Mesothelial cell of epicardium (in vitro differentiated cells): ENCODE measurements around the gene GALNTL6. TPM values are rescaled to one million over a fixed set of nuclear protein-coding genes. Genes with fewer than 3 reads are reported as not detected.
"Not testable (repeated sequence)": the region's sequence is repeated elsewhere in the genome, so short reads cannot be mapped to it uniquely, and the experiment has no call there.

Experiments
- DNase-seq, 2 experiments: peaks; one replicate each; pipeline ENCODE4 v3.0.0; 2021; ENCODE audit warnings: low spot score in 2 of 2; ENCODE audit not compliant: unreplicated experiment in 2 of 2
- H3K27ac Mint-ChIP-seq: 2 replicates; pipeline ENCODE4 v1.8.0; 2021; ENCODE audit warnings: mixed read lengths
- H3K27me3 Mint-ChIP-seq: 2 replicates; pipeline ENCODE4 v1.8.0; 2021; ENCODE audit warnings: low read depth, mixed read lengths
- H3K36me3 Mint-ChIP-seq: 2 replicates; pipeline ENCODE4 v1.8.0; 2021; ENCODE audit warnings: mixed read lengths
- H3K4me1 Mint-ChIP-seq: 2 replicates; pipeline ENCODE4 v1.8.0; 2021; ENCODE audit warnings: mixed read lengths
- H3K4me3 Mint-ChIP-seq: 2 replicates; pipeline ENCODE4 v1.8.0; 2021; ENCODE audit warnings: mild to moderate bottlenecking, moderate library complexity, mixed read lengths
- H3K9me3 Mint-ChIP-seq: 2 replicates; pipeline ENCODE4 v1.8.0; 2021; ENCODE audit warnings: mixed read lengths
- total RNA-seq: library from RNA; stranded (reverse); gene quantifications from 3 replicates; pipeline ENCODE4 v1.2.1, GENCODE V29; 2021
- TF ChIP-seq, protein P1 (sequence below): fragments of 200-600 bp; sonication (generic); IDR thresholded peaks from one replicate; pipeline ENCODE4 v1.5.0; 2021; ENCODE audit warnings: antibody characterized with exemption; ENCODE audit not compliant: unreplicated experiment

Gene GALNTL6
- total RNA-seq, 1 donor from 2014 or later = 1.3 TPM

DNA sequence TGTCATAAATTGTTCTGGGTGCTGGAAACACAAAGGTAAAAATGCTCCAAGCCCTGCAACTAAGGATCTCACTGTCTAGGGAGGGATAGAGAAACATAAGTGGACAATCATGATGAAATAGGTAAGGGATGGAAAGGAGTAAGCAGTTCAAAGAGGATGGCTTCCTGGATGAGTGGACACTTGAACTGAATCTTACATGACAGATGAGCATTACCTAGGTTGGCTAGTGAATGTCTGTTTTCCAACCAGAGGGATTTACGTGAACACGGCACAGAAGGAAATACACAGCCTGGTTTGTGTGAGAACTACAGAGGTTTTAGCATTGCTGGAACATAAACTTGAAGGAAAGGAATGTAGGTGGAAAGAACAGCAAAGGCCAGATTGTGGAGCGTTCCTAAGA lies 1205.2 kb downstream of the GALNTL6 start:
- TF ChIP-seq, protein P1, sequence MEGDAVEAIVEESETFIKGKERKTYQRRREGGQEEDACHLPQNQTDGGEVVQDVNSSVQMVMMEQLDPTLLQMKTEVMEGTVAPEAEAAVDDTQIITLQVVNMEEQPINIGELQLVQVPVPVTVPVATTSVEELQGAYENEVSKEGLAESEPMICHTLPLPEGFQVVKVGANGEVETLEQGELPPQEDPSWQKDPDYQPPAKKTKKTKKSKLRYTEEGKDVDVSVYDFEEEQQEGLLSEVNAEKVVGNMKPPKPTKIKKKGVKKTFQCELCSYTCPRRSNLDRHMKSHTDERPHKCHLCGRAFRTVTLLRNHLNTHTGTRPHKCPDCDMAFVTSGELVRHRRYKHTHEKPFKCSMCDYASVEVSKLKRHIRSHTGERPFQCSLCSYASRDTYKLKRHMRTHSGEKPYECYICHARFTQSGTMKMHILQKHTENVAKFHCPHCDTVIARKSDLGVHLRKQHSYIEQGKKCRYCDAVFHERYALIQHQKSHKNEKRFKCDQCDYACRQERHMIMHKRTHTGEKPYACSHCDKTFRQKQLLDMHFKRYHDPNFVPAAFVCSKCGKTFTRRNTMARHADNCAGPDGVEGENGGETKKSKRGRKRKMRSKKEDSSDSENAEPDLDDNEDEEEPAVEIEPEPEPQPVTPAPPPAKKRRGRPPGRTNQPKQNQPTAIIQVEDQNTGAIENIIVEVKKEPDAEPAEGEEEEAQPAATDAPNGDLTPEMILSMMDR = no peak
- no peaks in the 10 kb centered on the region for H3K36me3 Mint-ChIP-seq
- H3K4me3 Mint-ChIP-seq = no peak overlapping the region
- no peak for DNase-seq
- no peaks in the 10 kb centered on the region for H3K9me3 Mint-ChIP-seq
- H3K4me1 Mint-ChIP-seq = peaks cover 10% of the 10 kb centered on the region
- no peaks in the 10 kb centered on the region for H3K27me3 Mint-ChIP-seq
- H3K27ac Mint-ChIP-seq = no peak overlapping the region

DNA sequence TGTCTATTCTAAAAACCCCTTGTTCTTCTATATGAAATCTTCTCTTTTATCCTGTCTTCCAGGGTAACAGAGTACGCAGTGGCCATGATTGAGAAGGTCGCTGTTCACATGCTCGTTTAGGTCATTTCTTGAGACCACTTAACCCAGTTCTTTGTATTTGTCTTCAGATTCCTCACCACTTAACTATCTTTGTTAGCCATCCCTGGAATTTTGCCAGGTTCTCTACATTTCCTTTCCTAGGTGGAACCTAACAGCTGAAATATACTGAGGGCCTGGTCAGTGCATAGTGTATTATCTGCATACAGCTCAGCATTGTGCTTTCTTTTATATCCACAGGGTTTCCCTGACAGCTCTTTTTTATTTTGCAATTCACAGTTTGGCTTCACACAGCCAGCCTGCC lies 1206.5 kb downstream of the GALNTL6 start:
- TF ChIP-seq, protein P1 = no peak
- no peak overlapping the region for H3K4me3 Mint-ChIP-seq
- H3K9me3 Mint-ChIP-seq = no peaks in the 10 kb centered on the region
- no peak overlapping the region for H3K27ac Mint-ChIP-seq
- H3K36me3 Mint-ChIP-seq = no peaks in the 10 kb centered on the region
- no peak for DNase-seq
- H3K27me3 Mint-ChIP-seq = no peaks in the 10 kb centered on the region
- H3K4me1 Mint-ChIP-seq = no peaks in the 10 kb centered on the region

DNA sequence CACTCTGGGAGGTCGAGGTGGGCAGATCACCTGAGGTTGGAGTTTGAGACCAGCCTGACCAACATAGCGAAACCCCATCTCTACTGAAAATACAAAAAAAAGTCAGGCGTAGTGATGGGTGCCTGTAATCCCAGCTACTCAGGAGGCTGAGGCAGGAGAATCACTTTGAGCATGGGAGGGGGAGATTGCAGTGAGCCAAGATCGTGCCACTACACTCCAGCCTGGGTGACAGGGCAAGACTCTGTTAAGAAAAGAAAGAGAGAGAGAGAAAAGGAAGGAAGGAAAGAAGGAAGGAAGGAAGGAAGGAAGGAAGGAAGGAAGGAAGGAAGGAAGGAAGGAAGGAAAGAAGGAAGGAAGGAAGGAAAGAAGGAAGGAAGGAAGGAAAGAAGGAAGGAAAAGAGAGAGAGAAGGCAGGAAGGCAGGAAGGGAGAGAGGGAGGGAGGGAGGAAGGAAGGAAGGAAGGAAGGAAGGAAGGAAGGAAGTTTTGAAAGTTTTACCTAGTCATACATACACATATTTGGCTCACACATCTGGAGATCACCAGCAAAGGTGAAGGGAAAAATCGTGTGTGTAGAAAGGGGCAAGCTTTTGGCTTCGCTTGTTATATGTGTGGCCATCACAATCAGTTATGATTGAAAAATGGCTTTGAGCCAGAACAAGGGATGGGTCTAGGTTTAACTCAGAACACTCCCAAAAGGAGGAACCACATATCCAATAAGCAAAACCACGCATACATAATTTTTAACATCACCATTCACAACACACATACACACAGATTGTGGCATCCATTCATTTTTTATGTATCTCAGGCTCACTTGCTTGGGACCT lies 1208.8 kb downstream of the GALNTL6 start:
- not testable (repeated sequence) for H3K27me3 Mint-ChIP-seq, H3K27ac Mint-ChIP-seq, H3K36me3 Mint-ChIP-seq, H3K4me3 Mint-ChIP-seq, H3K4me1 Mint-ChIP-seq, H3K9me3 Mint-ChIP-seq, DNase-seq

DNA sequence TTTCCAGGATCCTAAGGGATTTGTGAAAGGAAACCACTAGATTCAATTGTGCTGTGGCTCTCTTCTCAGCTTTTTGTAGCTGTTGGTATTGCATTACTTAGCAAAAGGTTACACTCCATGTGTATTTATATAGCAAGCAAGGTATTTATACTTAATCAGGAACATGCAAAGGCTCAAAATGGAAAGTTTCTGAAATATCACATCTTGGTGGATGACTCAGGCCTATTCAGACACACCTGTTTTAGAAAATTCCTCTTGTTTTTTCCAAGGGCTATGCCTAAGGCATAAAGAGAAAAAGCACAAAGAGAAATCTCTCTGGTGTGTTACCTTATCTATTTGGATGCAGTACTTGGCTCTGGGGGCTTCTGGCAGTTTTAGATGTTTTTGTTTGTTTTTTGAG lies 1211.0 kb downstream of the GALNTL6 start:
- Mint-ChIP-seq H3K4me1 (no peaks in the 10 kb centered on the region), H3K4me3 (no peak overlapping the region), H3K27ac (no peak overlapping the region), H3K36me3 (no peaks in the 10 kb centered on the region), H3K9me3 (no peaks in the 10 kb centered on the region), H3K27me3 (no peaks in the 10 kb centered on the region)
- TF ChIP-seq, protein P1 = no peak
- no peak for DNase-seq

DNA sequence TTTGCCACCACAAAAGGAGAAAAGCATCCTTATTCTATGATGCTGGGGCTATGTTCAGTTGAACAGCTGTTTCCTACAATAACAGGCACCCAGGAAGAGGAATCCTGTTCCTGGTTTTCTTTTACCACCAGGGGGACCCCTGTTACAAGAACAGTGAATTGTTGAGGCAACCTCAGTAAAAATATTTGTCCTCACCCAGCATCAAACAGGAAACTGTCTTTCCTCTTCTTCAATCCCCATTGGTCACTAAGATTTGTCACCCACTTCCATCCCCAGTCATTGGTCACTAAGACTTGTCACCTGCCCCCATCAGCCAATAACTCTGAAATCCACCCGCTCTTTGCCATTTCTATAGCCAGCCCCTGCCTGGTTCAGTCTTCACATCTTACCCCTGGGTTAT lies 1211.9 kb downstream of the GALNTL6 start:
- no peaks in the 10 kb centered on the region for H3K9me3 Mint-ChIP-seq
- no peak overlapping the region for H3K4me3 Mint-ChIP-seq
- no peaks in the 10 kb centered on the region for H3K27me3 Mint-ChIP-seq
- H3K27ac Mint-ChIP-seq = no peak overlapping the region
- TF ChIP-seq, protein P1 = peak; percentile 69
- no peaks in the 10 kb centered on the region for H3K4me1 Mint-ChIP-seq
- DNase-seq = peak in 1 of 2 experiments; percentile 50
- no peaks in the 10 kb centered on the region for H3K36me3 Mint-ChIP-seq

DNA sequence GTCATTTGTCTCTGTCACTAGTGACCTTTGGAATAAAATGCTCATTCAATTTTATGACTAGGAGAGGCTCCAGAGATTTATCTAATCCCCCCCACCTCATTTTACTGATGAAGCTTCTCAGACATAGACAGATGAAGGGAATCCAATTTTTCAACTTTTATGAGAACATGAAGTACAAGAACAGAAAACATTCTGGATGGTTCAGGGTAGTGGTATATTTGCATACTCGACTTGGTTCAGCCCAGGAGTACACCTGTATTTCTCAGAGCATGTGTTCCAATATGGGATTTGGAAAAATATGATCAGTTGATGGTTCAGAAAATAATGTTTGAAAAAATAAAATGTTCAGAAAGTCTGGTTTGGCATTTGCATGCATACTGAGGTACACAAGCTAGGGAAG lies 1224.0 kb downstream of the GALNTL6 start:
- H3K27me3 Mint-ChIP-seq = no peaks in the 10 kb centered on the region
- DNase-seq = no peak
- H3K27ac Mint-ChIP-seq = no peak overlapping the region
- H3K9me3 Mint-ChIP-seq = no peaks in the 10 kb centered on the region
- peaks cover 18% of the 10 kb centered on the region for H3K4me1 Mint-ChIP-seq
- H3K4me3 Mint-ChIP-seq = no peak overlapping the region
- TF ChIP-seq, protein P1 = no peak
- no peaks in the 10 kb centered on the region for H3K36me3 Mint-ChIP-seq
